ENCODE measurements around the gene IYD.

Gene IYD

GRCh38 chr6:150410906-150411305 lies 42.1 kb downstream of the IYD start:
- no peaks in the 10 kb centered on the region for H3K9me3 ChIP-seq (ENCODE audit: severe bottlenecking)
- H3K36me3 ChIP-seq, result no peaks in the 10 kb centered on the region
- DNase-seq, result no peak
- TF ChIP-seq CTCF (IDR thresholded peaks at IDR 0.05; ENCODE audit: low read depth, low read length), result no peak
- H3K4me3 ChIP-seq (ENCODE audit: low read depth, low read length), result no peak overlapping the region
- peaks cover 21% of the 10 kb centered on the region for H3K27me3 ChIP-seq (ENCODE audit: insufficient read depth, low read depth, severe bottlenecking)
- H3K27ac ChIP-seq, result no peak overlapping the region

GRCh38 chr6:150412221-150412620 lies 43.4 kb downstream of the IYD start:
- H3K27me3 ChIP-seq (ENCODE audit: insufficient read depth, low read depth, severe bottlenecking), result peaks cover 15% of the 10 kb centered on the region
- H3K36me3 ChIP-seq, result no peaks in the 10 kb centered on the region
- DNase-seq, result no peak
- no peak overlapping the region for H3K27ac ChIP-seq
- no peak overlapping the region for H3K4me3 ChIP-seq (ENCODE audit: low read depth, low read length)
- TF ChIP-seq CTCF (IDR thresholded peaks at IDR 0.05; ENCODE audit: low read depth, low read length), result no peak
- no peaks in the 10 kb centered on the region for H3K9me3 ChIP-seq (ENCODE audit: severe bottlenecking)

GRCh38 chr6:150413198-150413597 lies 44.4 kb downstream of the IYD start:
- no peak for TF ChIP-seq CTCF (IDR thresholded peaks at IDR 0.05; ENCODE audit: low read depth, low read length)
- no peaks in the 10 kb centered on the region for H3K36me3 ChIP-seq
- peaks cover 18% of the 10 kb centered on the region for H3K27me3 ChIP-seq (ENCODE audit: insufficient read depth, low read depth, severe bottlenecking)
- no peak overlapping the region for H3K4me3 ChIP-seq (ENCODE audit: low read depth, low read length)
- DNase-seq, result no peak
- no peak overlapping the region for H3K27ac ChIP-seq
- H3K9me3 ChIP-seq (ENCODE audit: severe bottlenecking), result no peaks in the 10 kb centered on the region

- Histone ChIP-seq H3K4me3 (ENCODE audit: low read depth, low read length) (no peak overlapping the region), H3K36me3 (no peaks in the 10 kb centered on the region), H3K27me3 (ENCODE audit: insufficient read depth, low read depth, severe bottlenecking) (peaks cover 18% of the 10 kb centered on the region), H3K27ac (no peak overlapping the region), H3K9me3 (ENCODE audit: severe bottlenecking) (no peaks in the 10 kb centered on the region)
- no peak for DNase-seq
- no peak for TF ChIP-seq CTCF (IDR thresholded peaks at IDR 0.05; ENCODE audit: low read depth, low read length)
Measured at GRCh38 chr6:150413781-150414281, 45.0 kb downstream of the IYD start.

- Histone ChIP-seq H3K4me3 (ENCODE audit: low read depth, low read length) (no peak overlapping the region), H3K27ac (no peak overlapping the region), H3K36me3 (no peaks in the 10 kb centered on the region), H3K9me3 (ENCODE audit: severe bottlenecking) (peaks cover 2% of the 10 kb centered on the region), H3K27me3 (ENCODE audit: insufficient read depth, low read depth, severe bottlenecking) (peaks cover 18% of the 10 kb centered on the region)
- TF ChIP-seq CTCF (IDR thresholded peaks at IDR 0.05; ENCODE audit: low read depth, low read length), result no peak
- no peak for DNase-seq
Measured at GRCh38 chr6:150416128-150416527, 47.3 kb downstream of the IYD start.

- Histone ChIP-seq H3K4me3 (ENCODE audit: low read depth, low read length) (no peak overlapping the region), H3K27me3 (ENCODE audit: insufficient read depth, low read depth, severe bottlenecking) (peaks cover 16% of the 10 kb centered on the region), H3K9me3 (ENCODE audit: severe bottlenecking) (peaks cover 2% of the 10 kb centered on the region), H3K36me3 (no peaks in the 10 kb centered on the region), H3K27ac (no peak overlapping the region)
- no peak for DNase-seq
- no peak for TF ChIP-seq CTCF (IDR thresholded peaks at IDR 0.05; ENCODE audit: low read depth, low read length)
Measured at GRCh38 chr6:150417250-150417649, 48.4 kb downstream of the IYD start.

All from WERI-Rb-1 (cell line).